Activated T-helper 2 cell treated with anti-CD3 and anti-CD28 coated beads, Interferon-gamma antibody, Interleukin-2, Interleukin-4, amounts not matched to agents 10 μg/mL and 5 μg/mL and 100 μg/mL, durations not matched to agents 14 hours and 24 hours and 36 hours (primary cell): ENCODE measurements around the gene PLEKHB1. TPM values are rescaled to one million over a fixed set of nuclear protein-coding genes. Genes with fewer than 3 reads are reported as not detected.
"Not testable (repeated sequence)": the region's sequence is repeated elsewhere in the genome, so short reads cannot be mapped to it uniquely, and the experiment has no call there.

ENCODE experiments used
- DNase-seq: peaks from one replicate; pipeline ENCODE4 v3.0.0; 2021; ENCODE audit warnings: low spot score
- H3K27ac Mint-ChIP-seq: one replicate; pipeline ENCODE4 v1.8.0; 2021; ENCODE audit warnings: mixed read lengths
- H3K27me3 Mint-ChIP-seq: one replicate; pipeline ENCODE4 v1.8.0; 2021; ENCODE audit warnings: low read depth, mixed read lengths
- H3K36me3 Mint-ChIP-seq: one replicate; pipeline ENCODE4 v1.8.0; 2021; ENCODE audit warnings: low read depth, mixed read lengths
- H3K4me1 Mint-ChIP-seq: one replicate; pipeline ENCODE4 v1.8.0; 2021; ENCODE audit warnings: low read depth, mixed read lengths
- H3K4me3 Mint-ChIP-seq: one replicate; pipeline ENCODE4 v1.8.0; 2021; ENCODE audit warnings: low read depth, mild to moderate bottlenecking, moderate library complexity, mixed read lengths
- H3K9me3 Mint-ChIP-seq: one replicate; pipeline ENCODE4 v1.8.0; 2021; ENCODE audit warnings: mixed read lengths
- intact Hi-C: fragments of 100-400 bp; cut with micrococcal nuclease; formaldehyde crosslinking; loops from one replicate; pipeline ENCODE4 v1.15.1; 2023
- total RNA-seq: library from RNA; stranded (reverse); gene quantifications from 2 replicates; pipeline ENCODE4 v1.2.3, GENCODE V29; 2022

The PLEKHB1 gene
- total RNA-seq, 1 donor from 2014 or later: 1.4 TPM

DNA sequence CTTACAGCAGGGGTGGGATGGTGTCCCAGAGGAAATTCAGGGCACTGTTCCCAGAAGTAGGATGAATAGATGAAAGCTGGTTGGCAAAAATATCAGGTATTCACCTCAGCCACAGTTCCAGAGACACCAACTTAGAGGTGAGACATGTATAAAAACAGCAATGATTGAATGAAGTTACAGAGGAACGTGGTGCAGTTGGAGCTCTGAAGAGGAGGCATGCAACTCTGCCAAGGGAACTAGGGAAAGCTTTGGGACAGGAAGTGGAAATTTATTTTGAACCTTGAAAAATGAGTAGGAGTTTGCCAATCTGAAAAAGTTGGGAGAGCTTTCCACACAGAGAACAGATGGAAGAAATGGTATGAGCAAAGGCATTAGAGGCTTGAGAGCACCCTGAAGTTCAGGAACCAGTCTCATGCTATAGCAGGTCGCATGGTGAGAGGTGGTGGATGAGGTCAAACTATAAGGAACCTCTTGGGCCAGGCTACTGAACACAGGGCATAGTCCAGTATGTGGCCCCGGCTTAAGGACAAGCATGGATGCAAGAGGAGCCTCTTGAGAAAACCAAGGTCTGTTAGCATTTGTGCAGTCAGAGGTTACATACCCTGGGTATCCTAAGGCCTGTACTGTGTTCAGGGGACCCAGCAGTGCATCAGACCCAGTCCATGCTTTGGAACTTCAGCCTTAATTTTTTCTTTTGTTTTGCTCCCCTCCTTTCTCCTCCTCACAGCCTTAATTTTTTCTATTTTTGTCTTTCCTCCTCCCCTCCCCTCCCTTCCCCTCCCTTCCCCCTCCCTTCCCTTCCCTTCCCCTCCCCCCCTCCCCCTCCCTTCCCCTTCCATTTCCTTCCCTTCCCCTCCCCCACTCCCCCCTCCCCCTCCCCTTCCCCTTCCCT lies 17.5 kb downstream of the PLEKHB1 start:
- Mint-ChIP-seq H3K4me1 (peaks cover 11% of the 10 kb centered on the region), H3K27me3 (no peaks in the 10 kb centered on the region), H3K9me3 (no peaks in the 10 kb centered on the region), H3K27ac (no peak overlapping the region), H3K4me3 (no peak overlapping the region), H3K36me3 (no peaks in the 10 kb centered on the region)
- intact Hi-C loops: loop anchor here (10.0 kb wide), 1 partner anchor 259 kb away; no protein-coding TSS in a partner anchor
- no peak for DNase-seq

DNA sequence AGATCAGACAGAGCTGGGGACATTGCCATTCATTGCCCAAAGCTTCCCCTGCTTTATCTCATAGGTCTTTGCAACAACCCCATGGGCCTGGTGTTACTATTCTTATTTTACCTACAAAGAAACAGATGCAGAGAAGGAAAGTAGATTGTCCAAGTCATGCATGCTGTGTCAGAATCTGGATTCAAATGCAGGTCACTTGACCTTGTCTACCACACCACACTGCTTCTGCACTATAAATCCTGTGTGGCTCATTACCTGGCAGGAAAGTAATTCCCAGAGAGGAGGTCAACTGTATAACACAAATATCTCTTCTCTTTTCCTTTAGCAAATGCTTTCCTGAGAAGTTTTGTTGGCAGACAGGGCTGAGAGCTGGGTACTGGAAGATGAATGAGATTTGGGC lies 18.5 kb downstream of the PLEKHB1 start:
- Mint-ChIP-seq H3K27ac (no peak overlapping the region), H3K4me3 (no peak overlapping the region), H3K4me1 (peaks cover 11% of the 10 kb centered on the region), H3K9me3 (no peaks in the 10 kb centered on the region), H3K27me3 (no peaks in the 10 kb centered on the region), H3K36me3 (no peaks in the 10 kb centered on the region)
- intact Hi-C loops: loop anchor here (10.0 kb wide), 1 partner anchor 260 kb away; no protein-coding TSS in a partner anchor
- DNase-seq: no peak

DNA sequence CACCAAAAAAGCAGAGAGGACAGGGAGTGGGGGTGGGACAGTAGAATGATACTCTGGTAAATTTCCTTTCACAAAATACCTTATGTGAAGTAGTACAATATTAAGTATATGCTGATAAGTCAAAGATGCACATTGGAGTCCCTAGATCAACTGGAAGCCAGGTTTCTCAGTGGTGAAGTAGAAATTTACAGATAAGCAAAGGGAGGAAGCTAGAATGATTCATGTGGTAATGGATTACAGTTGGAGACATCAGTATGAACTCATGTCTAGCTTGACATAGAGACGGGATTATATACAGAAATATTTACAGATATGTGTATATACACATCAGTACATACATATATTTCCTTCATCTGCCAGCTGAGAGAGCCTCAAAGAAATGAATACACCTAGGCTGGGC lies 21.5 kb downstream of the PLEKHB1 start:
- intact Hi-C loops: loop anchor here (10.0 kb wide), 1 partner anchor 263 kb away; no protein-coding TSS in a partner anchor
- H3K27me3 Mint-ChIP-seq: no peaks in the 10 kb centered on the region
- no peak overlapping the region for H3K4me3 Mint-ChIP-seq
- no peaks in the 10 kb centered on the region for H3K36me3 Mint-ChIP-seq
- H3K4me1 Mint-ChIP-seq: no peaks in the 10 kb centered on the region
- DNase-seq: no peak
- H3K9me3 Mint-ChIP-seq: no peaks in the 10 kb centered on the region
- H3K27ac Mint-ChIP-seq: no peak overlapping the region

DNA sequence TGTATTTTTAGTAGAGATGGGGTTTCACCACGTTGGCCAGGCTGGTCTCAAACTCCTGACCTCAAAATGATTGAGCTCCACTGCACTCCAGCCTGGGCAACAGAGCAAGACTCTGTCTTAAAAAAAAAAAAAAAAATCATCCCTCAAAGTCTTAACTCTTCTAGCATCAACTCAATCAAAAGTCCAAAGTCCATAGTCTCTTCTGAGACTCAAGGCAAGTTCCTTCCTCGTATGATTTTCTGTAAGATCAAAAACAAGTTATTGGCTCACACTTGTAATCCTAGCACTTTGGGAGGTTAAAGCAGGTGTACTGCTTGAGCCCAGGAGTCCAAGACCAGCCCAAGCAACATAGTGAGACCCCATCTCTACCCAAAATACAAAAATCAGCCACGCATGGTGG lies 24.4 kb downstream of the PLEKHB1 start:
- H3K4me1 Mint-ChIP-seq: no peaks in the 10 kb centered on the region
- intact Hi-C loops: no loop called here
- no peak for DNase-seq
- peaks cover 1% of the 10 kb centered on the region for H3K36me3 Mint-ChIP-seq
- H3K27me3 Mint-ChIP-seq: no peaks in the 10 kb centered on the region
- no peaks in the 10 kb centered on the region for H3K9me3 Mint-ChIP-seq
- H3K27ac Mint-ChIP-seq: no peak overlapping the region
- no peak overlapping the region for H3K4me3 Mint-ChIP-seq

DNA sequence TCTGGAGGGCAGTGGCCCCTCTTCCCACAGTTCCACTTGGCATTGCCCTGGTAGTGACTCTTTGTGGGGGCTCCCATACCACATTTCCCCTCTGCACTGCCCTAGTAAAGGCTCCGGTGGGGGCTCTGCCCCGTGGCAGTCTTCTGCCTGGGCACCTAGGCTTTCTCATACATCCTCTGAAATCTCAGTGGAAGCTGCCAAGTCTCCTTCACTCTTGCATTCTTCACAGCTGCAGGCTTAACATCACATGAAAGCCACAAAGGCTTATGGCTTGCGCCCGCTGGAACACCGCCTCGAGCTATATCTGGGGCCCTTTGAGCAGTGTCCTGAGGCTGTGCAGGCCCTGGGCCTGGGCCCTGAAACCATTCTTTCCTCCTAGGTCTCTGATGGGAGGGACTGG lies 25.3 kb downstream of the PLEKHB1 start:
- no peaks in the 10 kb centered on the region for H3K4me1 Mint-ChIP-seq
- H3K9me3 Mint-ChIP-seq: no peaks in the 10 kb centered on the region
- no peak for DNase-seq
- H3K4me3 Mint-ChIP-seq: no peak overlapping the region
- peaks cover 9% of the 10 kb centered on the region for H3K36me3 Mint-ChIP-seq
- no peaks in the 10 kb centered on the region for H3K27me3 Mint-ChIP-seq
- H3K27ac Mint-ChIP-seq: no peak overlapping the region
- intact Hi-C loops: no loop called here

DNA sequence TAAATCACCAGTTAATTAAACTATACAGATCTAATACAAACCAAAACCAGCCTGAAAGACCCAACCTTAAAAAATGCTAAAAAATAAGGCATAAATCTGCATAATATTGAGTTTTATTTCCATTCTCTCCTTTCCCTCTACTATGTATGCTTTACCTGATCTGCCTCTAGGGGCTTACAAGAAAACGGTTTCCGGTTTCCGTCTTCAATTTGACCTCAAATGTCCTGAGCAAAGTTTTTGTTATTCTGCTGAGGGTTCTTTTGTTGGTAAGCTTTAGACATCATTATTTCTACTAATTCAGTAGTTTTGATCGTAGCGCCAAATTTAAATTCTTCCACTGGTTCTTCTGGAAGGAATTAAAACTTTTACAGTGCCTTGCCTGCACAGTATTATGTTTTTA lies 30.2 kb downstream of the PLEKHB1 start:
- H3K27me3 Mint-ChIP-seq, H3K27ac Mint-ChIP-seq, DNase-seq, H3K9me3 Mint-ChIP-seq, H3K4me1 Mint-ChIP-seq, intact Hi-C loops, H3K4me3 Mint-ChIP-seq: not testable (repeated sequence)
- peaks cover 27% of the 10 kb centered on the region for H3K36me3 Mint-ChIP-seq

DNA sequence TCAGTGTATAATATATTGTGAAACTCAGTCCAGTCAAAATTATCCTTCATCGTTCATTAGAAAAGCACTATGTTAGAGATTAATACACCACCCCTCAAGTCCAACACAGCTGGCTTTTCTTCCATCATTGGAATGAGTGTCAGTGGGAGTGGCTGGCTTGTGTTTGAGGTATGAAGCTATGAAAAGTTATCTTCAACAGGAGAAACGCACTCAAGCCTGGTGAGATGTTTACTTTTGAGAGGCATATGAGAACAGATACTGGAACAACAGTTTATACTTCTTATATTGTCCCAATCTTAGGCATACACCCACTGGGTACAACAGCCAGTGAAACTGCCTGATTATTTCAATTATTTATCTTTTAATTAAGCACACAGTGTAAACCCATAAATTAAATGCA lies 34.3 kb downstream of the PLEKHB1 start:
- Mint-ChIP-seq H3K9me3 (no peaks in the 10 kb centered on the region), H3K27me3 (no peaks in the 10 kb centered on the region), H3K4me3 (no peak overlapping the region), H3K4me1 (no peaks in the 10 kb centered on the region), H3K36me3 (peaks cover 34% of the 10 kb centered on the region), H3K27ac (no peak overlapping the region)
- no peak for DNase-seq
- intact Hi-C loops: no loop called here

DNA sequence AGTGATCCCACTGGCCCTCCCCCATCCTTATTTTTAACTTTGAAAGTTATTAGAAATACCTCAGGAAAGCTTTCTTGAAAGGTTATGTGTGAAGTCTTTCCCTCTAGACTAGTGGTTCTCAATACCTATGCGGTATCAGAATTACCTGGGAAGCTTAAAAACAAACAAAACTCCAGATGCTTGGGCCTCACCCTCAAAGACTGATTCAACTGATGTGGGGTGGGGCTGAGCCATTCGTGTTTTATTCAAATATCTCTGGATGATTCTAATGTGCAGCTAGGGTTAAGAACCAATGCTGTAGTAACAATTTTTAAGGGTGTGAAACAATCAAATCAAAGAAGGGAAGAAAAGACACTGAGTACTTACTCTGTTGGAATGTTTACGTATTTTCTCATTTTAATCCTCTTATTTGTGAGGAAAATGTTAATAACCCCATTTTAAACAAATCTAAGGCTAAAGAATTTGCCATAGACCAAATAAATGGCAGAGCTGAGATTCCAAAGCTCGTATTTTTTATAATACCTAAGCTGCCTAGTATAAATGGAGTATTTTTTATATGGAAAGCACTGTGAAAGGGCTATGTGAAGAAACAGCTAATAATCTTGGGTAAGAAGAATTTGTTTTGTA lies 47.6 kb downstream of the PLEKHB1 start:
- Mint-ChIP-seq H3K4me3 (no peak overlapping the region), H3K27me3 (no peaks in the 10 kb centered on the region), H3K27ac (no peak overlapping the region), H3K4me1 (no peaks in the 10 kb centered on the region), H3K36me3 (peaks cover 19% of the 10 kb centered on the region), H3K9me3 (no peaks in the 10 kb centered on the region)
- intact Hi-C loops: no loop called here
- no peak for DNase-seq

DNA sequence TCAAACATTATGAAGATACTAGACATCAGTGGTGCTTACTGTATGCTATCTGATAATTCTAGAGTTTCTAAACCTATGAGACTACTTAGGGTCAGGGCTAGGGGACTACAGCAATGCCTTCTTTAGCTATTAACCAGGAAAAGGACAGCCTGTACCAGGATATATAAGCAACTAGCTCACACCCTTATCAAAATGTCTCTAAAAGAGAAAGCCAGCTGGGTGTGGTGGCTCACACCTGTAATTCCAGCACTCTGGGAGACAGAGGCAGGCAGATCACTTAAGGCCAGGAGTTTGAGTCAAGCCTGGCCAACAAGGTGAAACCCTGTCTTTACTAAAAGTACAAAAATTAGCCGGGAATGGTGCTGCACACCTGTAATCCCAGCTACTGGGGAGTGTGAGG lies 58.7 kb downstream of the PLEKHB1 start:
- peaks cover 31% of the 10 kb centered on the region for H3K36me3 Mint-ChIP-seq
- no peaks in the 10 kb centered on the region for H3K27me3 Mint-ChIP-seq
- H3K27ac Mint-ChIP-seq: no peak overlapping the region
- no peaks in the 10 kb centered on the region for H3K4me1 Mint-ChIP-seq
- intact Hi-C loops: no loop called here
- no peak overlapping the region for H3K4me3 Mint-ChIP-seq
- no peaks in the 10 kb centered on the region for H3K9me3 Mint-ChIP-seq
- no peak for DNase-seq

DNA sequence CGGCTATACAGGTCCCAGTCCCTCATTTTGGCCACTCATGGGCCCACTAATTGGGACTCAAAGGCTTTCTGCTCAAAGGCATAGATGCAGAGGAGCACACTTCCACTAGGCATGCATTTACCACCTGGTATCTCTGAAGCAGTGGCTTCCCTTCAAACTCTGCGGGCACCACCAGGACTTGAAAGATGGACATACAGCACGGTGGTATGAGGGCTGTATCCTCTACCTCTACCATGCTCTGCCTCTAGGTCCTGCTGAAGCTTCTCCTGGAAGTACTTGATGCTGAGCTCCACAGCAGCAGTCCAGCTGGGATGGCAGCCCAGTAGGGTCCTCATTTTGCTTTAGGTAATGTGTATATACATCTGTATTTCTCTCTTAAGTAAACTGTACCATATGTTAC lies 64.6 kb downstream of the PLEKHB1 start:
- DNase-seq: no peak
- intact Hi-C loops: no loop called here
- no peak overlapping the region for H3K27ac Mint-ChIP-seq
- peaks cover 4% of the 10 kb centered on the region for H3K4me1 Mint-ChIP-seq
- no peak overlapping the region for H3K4me3 Mint-ChIP-seq
- H3K27me3 Mint-ChIP-seq: no peaks in the 10 kb centered on the region
- H3K9me3 Mint-ChIP-seq: no peaks in the 10 kb centered on the region
- peaks cover 17% of the 10 kb centered on the region for H3K36me3 Mint-ChIP-seq

Other genes with a start within 250 kb of the PLEKHB1 start
- 19.2 and 19.3 TPM in 2 replicates for gene FAM168A, start 48.5 kb upstream of the PLEKHB1 start, total RNA-seq
- gene RAB6A, start 114.5 kb downstream of the PLEKHB1 start, total RNA-seq: 74.6 and 89.5 TPM in 2 replicates
- gene MRPL48, start 141.3 kb downstream of the PLEKHB1 start, total RNA-seq: 63.1 and 67.1 TPM in 2 replicates
- 90.2 and 99.9 TPM in 2 replicates for gene COA4, start 230.3 kb downstream of the PLEKHB1 start, total RNA-seq
- gene PAAF1, start 230.4 kb downstream of the PLEKHB1 start, total RNA-seq: 25.4 and 28.7 TPM in 2 replicates